BE2C (cell line): ENCODE measurements around the gene COQ10B.

ENCODE experiments used
- DNase-seq: peaks from one replicate; pipeline ENCODE4 v3.0.0-alpha.2; 2020
- H3K27me3 ChIP-seq: fragments of 250-450 bp; sonication (Bioruptor Pico); 2 replicates; pipeline ENCODE4 v1.5.1; 2020; ENCODE audit warnings: mild to moderate bottlenecking
- H3K36me3 ChIP-seq: fragments of 250-450 bp; sonication (Bioruptor Pico); 2 replicates; pipeline ENCODE4 v1.5.1; 2020; ENCODE audit warnings: mild to moderate bottlenecking
- H3K4me1 ChIP-seq: fragments of 250-450 bp; sonication (Bioruptor Pico); 2 replicates; pipeline ENCODE4 v1.5.1; 2020
- H3K4me3 ChIP-seq: 2 replicates; pipeline ENCODE4 v1.5.1; 2011; ENCODE audit warnings: low read depth, low read length
- H3K9me3 ChIP-seq: fragments of 250-450 bp; sonication (Bioruptor Pico); 2 replicates; pipeline ENCODE4 v1.5.1; 2020
- TF ChIP-seq, protein P1 (sequence below): IDR thresholded peaks from 2 replicates; pipeline ENCODE4 v1.5.1; 2012; ENCODE audit warnings: mild to moderate bottlenecking, low read depth, low read length

Gene COQ10B

DNA sequence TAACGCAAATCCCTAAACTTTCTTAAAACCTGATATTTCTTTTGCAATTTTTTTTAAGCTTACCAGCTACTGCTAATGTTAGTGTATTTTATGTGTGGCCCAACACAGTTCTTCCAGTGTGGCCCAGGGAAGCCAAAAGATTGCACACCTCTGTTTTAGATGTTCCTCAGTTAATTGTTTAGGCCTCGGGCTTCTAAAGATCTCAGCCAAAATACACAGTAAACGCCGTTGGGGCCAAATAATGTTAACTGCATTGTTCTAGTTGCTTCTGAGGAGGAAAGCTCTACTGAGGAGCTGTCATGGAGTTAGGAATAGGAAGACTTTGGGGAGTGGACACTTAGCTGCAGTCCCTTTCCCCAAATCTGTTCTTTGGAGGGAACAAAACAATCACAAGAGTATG is 48.8 kb downstream of the COQ10B start:
- Histone ChIP-seq H3K36me3 (peaks cover 78% of the 10 kb centered on the region), H3K4me3 (peak overlapping the region; percentile 98), H3K27me3 (no peaks in the 10 kb centered on the region), H3K4me1 (0 out of 2 replicates have a peak, but pooled peaks cover 2% of the 10 kb centered on the region), H3K9me3 (no peaks in the 10 kb centered on the region)
- TF ChIP-seq, protein P1, sequence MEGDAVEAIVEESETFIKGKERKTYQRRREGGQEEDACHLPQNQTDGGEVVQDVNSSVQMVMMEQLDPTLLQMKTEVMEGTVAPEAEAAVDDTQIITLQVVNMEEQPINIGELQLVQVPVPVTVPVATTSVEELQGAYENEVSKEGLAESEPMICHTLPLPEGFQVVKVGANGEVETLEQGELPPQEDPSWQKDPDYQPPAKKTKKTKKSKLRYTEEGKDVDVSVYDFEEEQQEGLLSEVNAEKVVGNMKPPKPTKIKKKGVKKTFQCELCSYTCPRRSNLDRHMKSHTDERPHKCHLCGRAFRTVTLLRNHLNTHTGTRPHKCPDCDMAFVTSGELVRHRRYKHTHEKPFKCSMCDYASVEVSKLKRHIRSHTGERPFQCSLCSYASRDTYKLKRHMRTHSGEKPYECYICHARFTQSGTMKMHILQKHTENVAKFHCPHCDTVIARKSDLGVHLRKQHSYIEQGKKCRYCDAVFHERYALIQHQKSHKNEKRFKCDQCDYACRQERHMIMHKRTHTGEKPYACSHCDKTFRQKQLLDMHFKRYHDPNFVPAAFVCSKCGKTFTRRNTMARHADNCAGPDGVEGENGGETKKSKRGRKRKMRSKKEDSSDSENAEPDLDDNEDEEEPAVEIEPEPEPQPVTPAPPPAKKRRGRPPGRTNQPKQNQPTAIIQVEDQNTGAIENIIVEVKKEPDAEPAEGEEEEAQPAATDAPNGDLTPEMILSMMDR: no peak
- no peak for DNase-seq

DNA sequence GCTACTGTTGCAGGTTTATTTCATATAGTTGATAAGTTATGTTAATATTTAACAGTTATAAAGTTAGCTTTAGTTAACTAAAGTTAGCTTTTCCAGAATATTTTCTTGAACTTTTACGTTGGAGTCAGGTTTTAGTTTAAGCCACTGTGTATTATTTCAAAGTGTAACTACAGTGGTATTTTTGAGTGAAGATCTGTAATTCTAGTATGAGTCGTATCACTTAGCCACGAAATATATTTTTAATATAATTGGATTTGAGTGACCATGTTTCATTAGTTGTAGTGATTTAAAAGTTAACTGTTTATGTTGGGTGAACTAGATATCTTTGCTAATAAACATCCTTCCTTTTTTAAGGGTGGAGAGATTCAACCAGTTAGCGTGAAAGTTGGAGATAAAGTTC is 49.3 kb downstream of the COQ10B start:
- H3K36me3 ChIP-seq: peaks cover 73% of the 10 kb centered on the region
- no peaks in the 10 kb centered on the region for H3K9me3 ChIP-seq
- TF ChIP-seq, protein P1: no peak
- H3K4me3 ChIP-seq: peak overlapping the region; percentile 98
- no peak for DNase-seq
- H3K4me1 ChIP-seq: 0 out of 2 replicates have a peak, but pooled peaks cover 2% of the 10 kb centered on the region
- no peaks in the 10 kb centered on the region for H3K27me3 ChIP-seq

- no peak for DNase-seq
- peaks cover 64% of the 10 kb centered on the region for H3K36me3 ChIP-seq
- TF ChIP-seq, protein P1: no peak
- no peaks in the 10 kb centered on the region for H3K9me3 ChIP-seq
- H3K27me3 ChIP-seq: no peaks in the 10 kb centered on the region
- H3K4me3 ChIP-seq: no peak overlapping the region
- 0 out of 2 replicates have a peak, but pooled peaks cover 2% of the 10 kb centered on the region for H3K4me1 ChIP-seq
Observed at GRCh38 chr2:197504000-197504399, 50.6 kb downstream of the COQ10B start.

DNA sequence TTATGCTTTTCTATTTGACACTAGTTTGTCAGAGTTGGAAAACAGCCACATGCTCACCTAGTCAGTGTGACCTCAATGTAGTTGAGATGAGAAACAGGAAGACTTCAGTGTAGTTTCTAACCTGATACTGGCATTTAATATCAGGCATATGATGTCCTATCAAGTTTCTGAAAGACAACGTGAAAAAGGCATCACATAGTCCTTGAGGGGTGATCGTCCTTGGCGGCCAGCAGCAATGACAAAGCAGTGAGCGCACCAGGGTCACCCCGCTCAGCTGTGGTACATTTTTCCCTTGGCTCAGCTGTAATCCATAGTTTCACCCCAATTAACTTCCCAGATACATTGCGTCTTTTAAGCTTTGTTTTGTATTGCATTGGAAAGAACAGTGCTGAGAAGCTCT is 51.2 kb downstream of the COQ10B start:
- DNase-seq: no peak
- no peaks in the 10 kb centered on the region for H3K9me3 ChIP-seq
- 0 out of 2 replicates have a peak, but pooled peaks cover 2% of the 10 kb centered on the region for H3K4me1 ChIP-seq
- peaks cover 62% of the 10 kb centered on the region for H3K36me3 ChIP-seq
- no peak overlapping the region for H3K4me3 ChIP-seq
- TF ChIP-seq, protein P1: no peak
- H3K27me3 ChIP-seq: no peaks in the 10 kb centered on the region

GRCh38 chr2:197506658-197507057 is 53.3 kb downstream of the COQ10B start:
- Histone ChIP-seq H3K9me3 (no peaks in the 10 kb centered on the region), H3K4me3 (no peak overlapping the region), H3K36me3 (peaks cover 52% of the 10 kb centered on the region), H3K27me3 (no peaks in the 10 kb centered on the region), H3K4me1 (0 out of 2 replicates have a peak, but pooled peaks cover 2% of the 10 kb centered on the region)
- TF ChIP-seq, protein P1: no peak
- DNase-seq: no peak

- no peak for DNase-seq
- Histone ChIP-seq H3K9me3 (no peaks in the 10 kb centered on the region), H3K4me1 (peaks cover 5% of the 10 kb centered on the region), H3K36me3 (no peaks in the 10 kb centered on the region), H3K27me3 (no peaks in the 10 kb centered on the region), H3K4me3 (no peak overlapping the region)
- TF ChIP-seq, protein P1: no peak
Observed at GRCh38 chr2:197513915-197514314, 60.6 kb downstream of the COQ10B start.
